ENCODE results near the gene PLET1. TPM values are rescaled to one million over a fixed set of nuclear protein-coding genes. Genes with fewer than 3 reads are reported as not detected.

PLET1 gene
- total and polyA plus RNA-seq, 7 donors = 0.60 TPM; not detected in 6

DNA sequence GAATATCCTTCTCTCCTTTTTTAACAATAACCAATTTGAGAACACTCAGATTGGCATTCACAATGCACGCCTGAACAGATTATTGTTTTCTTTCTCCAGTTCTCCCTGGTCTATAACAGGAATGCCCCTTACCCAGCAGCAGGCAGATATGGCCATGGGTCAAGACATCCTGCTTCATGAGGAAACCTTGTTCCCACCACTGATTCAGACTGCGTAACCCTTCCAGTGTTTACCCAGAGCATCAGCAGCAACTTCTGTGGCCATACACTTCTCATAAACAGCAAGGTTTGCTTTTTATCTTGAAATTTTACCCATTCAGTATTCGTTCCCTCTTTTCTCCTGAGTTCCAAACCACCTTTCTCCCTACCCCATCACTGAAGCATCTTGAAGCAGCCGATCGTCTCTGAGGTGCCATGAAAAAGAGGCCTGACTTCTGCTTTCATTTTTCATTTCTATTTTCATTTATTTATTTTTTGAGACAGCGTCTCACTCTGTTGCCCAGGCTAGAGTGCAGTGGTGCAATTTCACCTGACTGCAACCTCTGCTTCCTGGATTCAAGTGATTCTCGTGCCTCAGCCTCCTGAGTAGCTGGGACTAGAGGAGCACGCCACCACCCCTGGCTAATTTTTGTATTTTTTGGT, 24.8 kb downstream of the PLET1 start:
- peaks cover 0 to 86% (median 11%) of the 10 kb centered on the region in 4 donors for H3K36me3 ChIP-seq
- 82 to 95% methylated on average over 8 of the region's 8 CpGs for WGBS, 2 donors
- intact Hi-C loops (cut with DNase I) = no loop called here

DNA sequence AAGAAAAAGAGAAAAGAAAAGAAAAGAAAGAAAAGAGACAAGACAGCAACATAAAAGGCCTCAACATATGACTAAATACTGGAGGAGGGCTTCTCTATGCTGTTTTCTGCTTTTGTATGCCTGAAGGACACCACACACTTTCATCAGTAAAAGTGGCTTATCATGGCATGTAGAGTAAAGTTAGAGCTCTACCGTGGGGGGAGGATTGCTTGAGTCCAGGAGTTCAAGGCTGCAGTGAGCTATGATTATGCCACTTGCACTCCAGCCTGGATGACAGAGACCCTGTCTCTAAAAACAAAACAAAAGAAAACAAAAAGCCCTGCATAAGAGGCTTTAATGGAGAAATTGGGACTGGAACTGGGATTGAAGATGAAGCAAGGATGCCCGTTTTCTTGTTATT, 28.7 kb downstream of the PLET1 start:
- Histone ChIP-seq H3K4me3 (no peak overlapping the region), H3K4me1 (peaks cover 0 to 19% (median 9%) of the 10 kb centered on the region in 4 donors), H3K27me3 (no peaks in the 10 kb centered on the region), H3K9me3 (no peaks in the 10 kb centered on the region), H3K27ac (no peak overlapping the region), H3K36me3 (peaks cover 5 to 84% (median 11%) of the 10 kb centered on the region in 4 donors)
- intact Hi-C loops (cut with DNase I) = no loop called here
- no peak for DNase-seq
- TF ChIP-seq POLR2A (IDR thresholded peaks at IDR 0.05) = no peak
- TF ChIP-seq POLR2AphosphoS5 (IDR thresholded peaks at IDR 0.05) = no peak
- no peak for TF ChIP-seq EP300 (IDR thresholded peaks at IDR 0.05)
- TF ChIP-seq, protein P1, sequence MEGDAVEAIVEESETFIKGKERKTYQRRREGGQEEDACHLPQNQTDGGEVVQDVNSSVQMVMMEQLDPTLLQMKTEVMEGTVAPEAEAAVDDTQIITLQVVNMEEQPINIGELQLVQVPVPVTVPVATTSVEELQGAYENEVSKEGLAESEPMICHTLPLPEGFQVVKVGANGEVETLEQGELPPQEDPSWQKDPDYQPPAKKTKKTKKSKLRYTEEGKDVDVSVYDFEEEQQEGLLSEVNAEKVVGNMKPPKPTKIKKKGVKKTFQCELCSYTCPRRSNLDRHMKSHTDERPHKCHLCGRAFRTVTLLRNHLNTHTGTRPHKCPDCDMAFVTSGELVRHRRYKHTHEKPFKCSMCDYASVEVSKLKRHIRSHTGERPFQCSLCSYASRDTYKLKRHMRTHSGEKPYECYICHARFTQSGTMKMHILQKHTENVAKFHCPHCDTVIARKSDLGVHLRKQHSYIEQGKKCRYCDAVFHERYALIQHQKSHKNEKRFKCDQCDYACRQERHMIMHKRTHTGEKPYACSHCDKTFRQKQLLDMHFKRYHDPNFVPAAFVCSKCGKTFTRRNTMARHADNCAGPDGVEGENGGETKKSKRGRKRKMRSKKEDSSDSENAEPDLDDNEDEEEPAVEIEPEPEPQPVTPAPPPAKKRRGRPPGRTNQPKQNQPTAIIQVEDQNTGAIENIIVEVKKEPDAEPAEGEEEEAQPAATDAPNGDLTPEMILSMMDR (IDR thresholded peaks at IDR 0.05) = no peak
- 54 to 86% methylated on average over 2 of the region's 2 CpGs for WGBS, 2 donors

More for the DNA sequence above, 24.8 kb downstream of the PLET1 start:
- no peak for TF ChIP-seq EP300 (IDR thresholded peaks at IDR 0.05)
- TF ChIP-seq POLR2AphosphoS5 (IDR thresholded peaks at IDR 0.05) = no peak
- TF ChIP-seq, protein P1 (IDR thresholded peaks at IDR 0.05) = no peak
- TF ChIP-seq POLR2A (IDR thresholded peaks at IDR 0.05) = no peak
- peaks cover 0 to 9% (median 3%) of the 10 kb centered on the region in 4 donors for H3K4me1 ChIP-seq
- H3K27me3 ChIP-seq = no peaks in the 10 kb centered on the region
- H3K4me3 ChIP-seq = no peak overlapping the region
- DNase-seq = no peak
- no peak overlapping the region for H3K27ac ChIP-seq
- H3K9me3 ChIP-seq = no peaks in the 10 kb centered on the region

DNA sequence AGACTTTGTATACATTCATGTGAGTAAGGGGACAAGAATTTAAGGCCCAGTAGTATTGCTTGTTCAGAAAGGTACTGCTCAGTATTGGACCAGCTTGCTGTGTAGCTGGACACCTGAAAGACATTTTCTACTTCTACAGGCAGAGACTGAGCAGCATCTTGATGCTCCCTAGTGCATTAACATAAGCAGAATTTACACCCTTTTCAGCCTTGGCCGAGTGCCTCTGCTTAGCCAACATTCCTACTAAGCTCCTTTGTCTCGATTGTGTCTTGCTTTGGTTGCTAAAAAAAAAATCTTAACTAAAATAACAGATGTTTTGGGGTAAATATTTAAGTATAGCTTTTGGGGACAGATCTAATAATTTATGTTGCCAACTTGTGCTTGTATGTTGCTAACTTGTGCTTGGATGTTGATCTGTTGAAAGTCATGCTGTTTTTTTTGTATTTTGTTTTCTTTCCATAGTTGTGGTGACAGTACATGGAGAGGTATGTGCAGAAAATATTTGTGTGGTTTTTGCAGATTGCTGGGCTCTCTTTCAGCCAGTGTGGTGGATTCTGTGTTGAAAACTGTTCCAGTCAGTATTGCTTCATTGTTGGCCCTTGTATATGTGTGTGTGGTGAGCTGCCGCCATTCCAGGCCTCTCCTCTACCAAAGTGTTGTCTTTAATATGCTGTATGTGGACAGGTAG, 30.8 kb downstream of the PLET1 start:
- no peaks in the 10 kb centered on the region for H3K9me3 ChIP-seq
- peaks cover 0 to 63% (median 5%) of the 10 kb centered on the region in 4 donors for H3K36me3 ChIP-seq
- intact Hi-C loops (cut with DNase I) = loop anchor here (10.0 kb wide), 2 partner anchors 355 to 1085 kb away; partner anchors contain the start of gene TTC12
- TF ChIP-seq POLR2AphosphoS5 (IDR thresholded peaks at IDR 0.05) (no peak), POLR2A (IDR thresholded peaks at IDR 0.05) (no peak), EP300 (IDR thresholded peaks at IDR 0.05) (no peak)
- TF ChIP-seq, protein P1 (IDR thresholded peaks at IDR 0.05) = no peak
- H3K4me1 ChIP-seq = peaks cover 0 to 20% (median 12%) of the 10 kb centered on the region in 4 donors
- H3K4me3 ChIP-seq = no peak overlapping the region
- WGBS, 2 donors = 53 to 89% methylated on average over 3 of the region's 3 CpGs
- no peak for DNase-seq
- H3K27ac ChIP-seq = no peak overlapping the region
- no peaks in the 10 kb centered on the region for H3K27me3 ChIP-seq

DNA sequence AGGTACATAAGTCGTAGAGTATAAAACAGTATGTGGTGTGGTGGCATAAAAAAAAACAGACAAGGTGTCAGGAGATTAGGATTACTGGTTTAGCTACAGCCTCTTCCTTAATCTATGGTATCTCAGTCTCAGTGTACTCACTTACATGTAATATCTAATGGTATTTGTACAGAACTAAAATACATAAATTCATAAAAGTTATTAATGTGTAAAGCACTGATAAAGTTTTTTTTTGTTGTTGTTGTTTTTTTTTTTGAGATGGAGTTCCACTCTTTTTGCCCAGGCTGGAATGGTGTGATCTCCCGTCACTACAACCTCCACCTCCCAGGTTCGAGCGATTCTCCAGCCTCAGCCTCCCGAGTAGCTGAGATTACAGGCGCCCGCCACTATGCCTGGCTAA, 31.5 kb downstream of the PLET1 start:
- peaks cover 0 to 20% (median 12%) of the 10 kb centered on the region in 4 donors for H3K4me1 ChIP-seq
- peaks cover 0 to 56% (median 5%) of the 10 kb centered on the region in 4 donors for H3K36me3 ChIP-seq
- no peak for TF ChIP-seq POLR2A (IDR thresholded peaks at IDR 0.05)
- TF ChIP-seq, protein P1 (IDR thresholded peaks at IDR 0.05) = no peak
- TF ChIP-seq POLR2AphosphoS5 (IDR thresholded peaks at IDR 0.05) = no peak
- TF ChIP-seq EP300 (IDR thresholded peaks at IDR 0.05) = no peak
- intact Hi-C loops (cut with DNase I) = loop anchor here (10.0 kb wide), 2 partner anchors 356 to 1086 kb away; partner anchors contain the start of gene TTC12
- 92 to 93% methylated on average over 7 of the region's 7 CpGs for WGBS, 2 donors
- H3K27me3 ChIP-seq = no peaks in the 10 kb centered on the region
- no peak for DNase-seq
- no peaks in the 10 kb centered on the region for H3K9me3 ChIP-seq
- no peak overlapping the region for H3K27ac ChIP-seq
- no peak overlapping the region for H3K4me3 ChIP-seq
